Lower leg skin (tissue), 4 donors: ENCODE results near the gene GPR55. TPM values are rescaled to one million over a fixed set of nuclear protein-coding genes. Genes with fewer than 3 reads are reported as not detected.

Experiments
- DNase-seq, 2 donors: peaks; one replicate each; pipeline ENCODE4 v3.0.0-alpha.2; 2019; ENCODE audit warnings: low spot score in 2 of 2
- H3K4me3 ChIP-seq: fragments of 200-600 bp; sonication (generic); 2 replicates; pipeline ENCODE4 v1.5.1; 2017; ENCODE audit warnings: mild to moderate bottlenecking, low read depth; ENCODE audit not compliant: poor library complexity, severe bottlenecking
- CTCF ChIP-seq, 3 donors: fragments of 450-650 bp; IDR thresholded peaks; one replicate each; pipeline ENCODE4 v1.5.1; 2016; ENCODE audit warnings: antibody characterized with exemption in 3 of 3, mild to moderate bottlenecking in 3 of 3, moderate library complexity in 2 of 3
- POLR2A ChIP-seq, 2 donors: fragments of 450-650 bp; IDR thresholded peaks; one replicate each; pipeline ENCODE4 v1.6.1; 2016 to 2017; ENCODE audit warnings: antibody characterized with exemption in 2 of 2, mild to moderate bottlenecking in 1 of 2, moderate library complexity in 1 of 2
- whole genome bisulfite sequencing, 2 donors: methylation state at CpG; one replicate each; pipeline ENCODE4 v1.1.5; 2018; 5-methylcytosine and 5-hydroxymethylcytosine counted together
- intact Hi-C: fragments of 100-400 bp; cut with DNase I; formaldehyde crosslinking; loops from one replicate; pipeline ENCODE4 v1.15.0; 2023; ENCODE audit warnings: low total_unique reads
- total RNA-seq, 4 donors: library from RNA; depleted of rRNA; stranded (reverse); fragments of >200 nt; gene quantifications; one replicate each; pipeline ENCODE4 v1.1.0, GENCODE V29; 2016

GPR55 gene
- total RNA-seq, 4 donors from 2014 or later: 0.30 TPM; not detected in 3

- WGBS, 2 donors: 88 to 91% methylated on average over 5 of the region's 5 CpGs
- intact Hi-C loops: no loop called here
- TF ChIP-seq CTCF (IDR thresholded peaks at IDR 0.05) (no peak), POLR2A (IDR thresholded peaks at IDR 0.05) (no peak)
- no peak overlapping the region for H3K4me3 ChIP-seq
- DNase-seq: peak in 1 of 2 donors; percentile 68
Observed at GRCh38 chr2:230912046-230912445, 13.0 kb downstream of the GPR55 start.

GRCh38 chr2:230910546-230911177 is 14.4 kb downstream of the GPR55 start:
- TF ChIP-seq CTCF (IDR thresholded peaks at IDR 0.05): no peak
- no peak for TF ChIP-seq POLR2A (IDR thresholded peaks at IDR 0.05)
- no peak for DNase-seq
- no peak overlapping the region for H3K4me3 ChIP-seq
- intact Hi-C loops: no loop called here
- WGBS, 2 donors: 86 to 87% methylated on average over 13 of the region's 13 CpGs

- DNase-seq: peak in 1 of 2 donors; percentile 68
- H3K4me3 ChIP-seq: no peak overlapping the region
- intact Hi-C loops: no loop called here
- TF ChIP-seq POLR2A (IDR thresholded peaks at IDR 0.05) (no peak), CTCF (IDR thresholded peaks at IDR 0.05) (no peak)
- 93 to 95% methylated on average over 18 of the region's 18 CpGs for whole genome bisulfite sequencing, 2 donors
Observed at GRCh38 chr2:230909841-230910545, 15.0 kb downstream of the GPR55 start.

GRCh38 chr2:230908595-230909191 is 16.3 kb downstream of the GPR55 start:
- WGBS, 2 donors: 54 to 55% methylated on average over 10 of the region's 10 CpGs
- intact Hi-C loops: no loop called here
- no peak for TF ChIP-seq POLR2A (IDR thresholded peaks at IDR 0.05)
- no peak for TF ChIP-seq CTCF (IDR thresholded peaks at IDR 0.05)
- peak in 1 of 2 donors; percentile 80 for DNase-seq
- H3K4me3 ChIP-seq: no peak overlapping the region

GRCh38 chr2:230908092-230908594 is 16.9 kb downstream of the GPR55 start:
- 71 to 87% methylated on average over 6 of the region's 6 CpGs for WGBS, 2 donors
- intact Hi-C loops: no loop called here
- H3K4me3 ChIP-seq: no peak overlapping the region
- TF ChIP-seq CTCF (IDR thresholded peaks at IDR 0.05) (no peak), POLR2A (IDR thresholded peaks at IDR 0.05) (no peak)
- DNase-seq: peak in 1 of 2 donors; percentile 56
